Measurements from ENCODE around the gene FN3KRP.

The FN3KRP gene

GRCh38 chr17:82710499-82711232, 5.8 kb upstream of the FN3KRP start:
- no peak overlapping the region for H3K4me3 ChIP-seq (ENCODE audit: insufficient read length, low read depth)
- DNase-seq (ENCODE audit: low read depth, low spot score) = no peak
- H3K4me1 ChIP-seq (ENCODE audit: insufficient read depth, insufficient read length) = peaks cover 7% of the 10 kb centered on the region
- no peaks in the 10 kb centered on the region for H3K36me3 ChIP-seq (ENCODE audit: insufficient read depth, insufficient read length, low read length)
- H3K27me3 ChIP-seq (ENCODE audit: insufficient read depth, insufficient read length) = peaks cover 6% of the 10 kb centered on the region
- no peak for TF ChIP-seq YY1 (IDR thresholded peaks at IDR 0.05; ENCODE audit: insufficient read depth, insufficient read length)
- no peak for TF ChIP-seq SUZ12 (IDR thresholded peaks at IDR 0.05; ENCODE audit: extremely low read depth, insufficient read depth, insufficient read length)
- TF ChIP-seq ZNF274 (IDR thresholded peaks at IDR 0.05; ENCODE audit: low read depth, low read length) = no peak
- no peak overlapping the region for H3K9ac ChIP-seq (ENCODE audit: insufficient read length, low read depth)
- no peaks in the 10 kb centered on the region for H3K9me3 ChIP-seq (ENCODE audit: insufficient read depth, low read length)

- no peak overlapping the region for H3K4me3 ChIP-seq (ENCODE audit: insufficient read length, low read depth)
- peaks cover 7% of the 10 kb centered on the region for H3K4me1 ChIP-seq (ENCODE audit: insufficient read depth, insufficient read length)
- DNase-seq (ENCODE audit: low read depth, low spot score) = no peak
- H3K9ac ChIP-seq (ENCODE audit: insufficient read length, low read depth) = no peak overlapping the region
- H3K36me3 ChIP-seq (ENCODE audit: insufficient read depth, insufficient read length, low read length) = peaks cover 2% of the 10 kb centered on the region
- no peaks in the 10 kb centered on the region for H3K9me3 ChIP-seq (ENCODE audit: insufficient read depth, low read length)
- TF ChIP-seq SUZ12 (IDR thresholded peaks at IDR 0.05; ENCODE audit: extremely low read depth, insufficient read depth, insufficient read length) = no peak
- TF ChIP-seq YY1 (IDR thresholded peaks at IDR 0.05; ENCODE audit: insufficient read depth, insufficient read length) = no peak
- TF ChIP-seq ZNF274 (IDR thresholded peaks at IDR 0.05; ENCODE audit: low read depth, low read length) = no peak
- peaks cover 15% of the 10 kb centered on the region for H3K27me3 ChIP-seq (ENCODE audit: insufficient read depth, insufficient read length)
Measured at GRCh38 chr17:82713071-82713723, 3.3 kb upstream of the FN3KRP start.

GRCh38 chr17:82718986-82719685, 2.6 kb downstream of the FN3KRP start:
- H3K4me1 ChIP-seq (ENCODE audit: insufficient read depth, insufficient read length) = peaks cover 6% of the 10 kb centered on the region
- H3K27me3 ChIP-seq (ENCODE audit: insufficient read depth, insufficient read length) = peaks cover 15% of the 10 kb centered on the region
- H3K9me3 ChIP-seq (ENCODE audit: insufficient read depth, low read length) = no peaks in the 10 kb centered on the region
- DNase-seq (ENCODE audit: low read depth, low spot score) = no peak
- no peak for TF ChIP-seq SUZ12 (IDR thresholded peaks at IDR 0.05; ENCODE audit: extremely low read depth, insufficient read depth, insufficient read length)
- TF ChIP-seq ZNF274 (IDR thresholded peaks at IDR 0.05; ENCODE audit: low read depth, low read length) = no peak
- TF ChIP-seq YY1 (IDR thresholded peaks at IDR 0.05; ENCODE audit: insufficient read depth, insufficient read length) = no peak
- H3K4me3 ChIP-seq (ENCODE audit: insufficient read length, low read depth) = no peak overlapping the region
- no peak overlapping the region for H3K9ac ChIP-seq (ENCODE audit: insufficient read length, low read depth)
- peaks cover 43% of the 10 kb centered on the region for H3K36me3 ChIP-seq (ENCODE audit: insufficient read depth, insufficient read length, low read length)

- DNase-seq (ENCODE audit: low read depth, low spot score) = no peak
Measured at GRCh38 chr17:82720204-82720603, 3.7 kb downstream of the FN3KRP start.

GRCh38 chr17:82722341-82723013, 6.0 kb downstream of the FN3KRP start:
- Histone ChIP-seq H3K27me3 (ENCODE audit: insufficient read depth, insufficient read length) (no peaks in the 10 kb centered on the region), H3K9me3 (ENCODE audit: insufficient read depth, low read length) (no peaks in the 10 kb centered on the region), H3K36me3 (ENCODE audit: insufficient read depth, insufficient read length, low read length) (peaks cover 60% of the 10 kb centered on the region), H3K4me1 (ENCODE audit: insufficient read depth, insufficient read length) (peaks cover 6% of the 10 kb centered on the region), H3K9ac (ENCODE audit: insufficient read length, low read depth) (no peak overlapping the region), H3K4me3 (ENCODE audit: insufficient read length, low read depth) (no peak overlapping the region)
- DNase-seq (ENCODE audit: low read depth, low spot score) = no peak
- TF ChIP-seq YY1 (IDR thresholded peaks at IDR 0.05; ENCODE audit: insufficient read depth, insufficient read length) = no peak
- no peak for TF ChIP-seq SUZ12 (IDR thresholded peaks at IDR 0.05; ENCODE audit: extremely low read depth, insufficient read depth, insufficient read length)
- TF ChIP-seq ZNF274 (IDR thresholded peaks at IDR 0.05; ENCODE audit: low read depth, low read length) = no peak

More at GRCh38 chr17:82720204-82720603, 3.7 kb downstream of the FN3KRP start:
- H3K9ac ChIP-seq (ENCODE audit: insufficient read length, low read depth) = no peak overlapping the region
- TF ChIP-seq YY1 (IDR thresholded peaks at IDR 0.05; ENCODE audit: insufficient read depth, insufficient read length) = no peak
- no peak for TF ChIP-seq ZNF274 (IDR thresholded peaks at IDR 0.05; ENCODE audit: low read depth, low read length)
- no peak for TF ChIP-seq SUZ12 (IDR thresholded peaks at IDR 0.05; ENCODE audit: extremely low read depth, insufficient read depth, insufficient read length)
- H3K9me3 ChIP-seq (ENCODE audit: insufficient read depth, low read length) = no peaks in the 10 kb centered on the region
- peaks cover 6% of the 10 kb centered on the region for H3K4me1 ChIP-seq (ENCODE audit: insufficient read depth, insufficient read length)
- peaks cover 46% of the 10 kb centered on the region for H3K36me3 ChIP-seq (ENCODE audit: insufficient read depth, insufficient read length, low read length)
- no peak overlapping the region for H3K4me3 ChIP-seq (ENCODE audit: insufficient read length, low read depth)
- H3K27me3 ChIP-seq (ENCODE audit: insufficient read depth, insufficient read length) = peaks cover 13% of the 10 kb centered on the region

DNA sequence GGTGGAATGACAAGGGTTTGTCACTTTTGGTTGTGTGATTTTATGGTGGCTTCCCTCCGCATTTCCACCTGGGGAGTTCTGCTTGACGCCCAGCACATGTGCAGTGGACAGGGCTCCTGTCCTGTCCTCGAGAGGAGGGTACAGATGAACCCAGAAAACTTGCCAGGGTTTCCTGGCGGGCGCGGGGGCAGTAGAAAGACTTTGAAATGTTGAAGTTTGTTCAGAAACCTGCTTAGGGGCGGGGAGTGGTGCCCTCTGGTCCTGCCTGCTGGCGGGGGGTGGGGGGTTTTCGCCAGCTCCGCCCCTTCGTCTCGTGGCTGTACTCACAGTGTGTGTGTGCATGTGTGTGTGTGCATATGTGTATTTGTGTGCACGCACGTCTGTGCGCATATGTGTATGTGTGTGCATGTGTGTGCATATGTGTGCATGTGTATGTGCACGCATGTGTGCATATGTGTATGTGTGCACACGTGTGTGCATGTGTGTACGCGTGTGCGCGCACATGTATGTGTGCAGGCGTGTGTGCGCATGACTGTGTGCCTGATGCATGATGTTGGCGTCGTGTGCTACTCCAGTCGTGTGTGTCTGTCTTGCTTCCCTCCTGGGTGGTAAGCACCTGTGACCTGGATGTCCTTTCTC, 6.8 kb downstream of the FN3KRP start:
- Histone ChIP-seq H3K9ac (ENCODE audit: insufficient read length, low read depth) (no peak overlapping the region), H3K9me3 (ENCODE audit: insufficient read depth, low read length) (no peaks in the 10 kb centered on the region), H3K4me3 (ENCODE audit: insufficient read length, low read depth) (no peak overlapping the region), H3K27me3 (ENCODE audit: insufficient read depth, insufficient read length) (no peaks in the 10 kb centered on the region), H3K36me3 (ENCODE audit: insufficient read depth, insufficient read length, low read length) (peaks cover 63% of the 10 kb centered on the region), H3K4me1 (ENCODE audit: insufficient read depth, insufficient read length) (peaks cover 3% of the 10 kb centered on the region)
- DNase-seq (ENCODE audit: low read depth, low spot score) = no peak
- no peak for TF ChIP-seq ZNF274 (IDR thresholded peaks at IDR 0.05; ENCODE audit: low read depth, low read length)
- no peak for TF ChIP-seq SUZ12 (IDR thresholded peaks at IDR 0.05; ENCODE audit: extremely low read depth, insufficient read depth, insufficient read length)
- TF ChIP-seq YY1 (IDR thresholded peaks at IDR 0.05; ENCODE audit: insufficient read depth, insufficient read length) = no peak

All from NT2/D1 (cell line).